WERI-Rb-1 (cell line): ENCODE measurements around the gene BSND.

Source experiments
- DNase-seq: peaks from one replicate; pipeline ENCODE4 v3.0.0-alpha.2; 2020
- H3K27ac ChIP-seq: fragments of 250-450 bp; sonication (Bioruptor Pico); 2 replicates; pipeline ENCODE4 v1.5.1; 2020; ENCODE audit warnings: mild to moderate bottlenecking, moderate library complexity
- H3K27me3 ChIP-seq: fragments of 250-450 bp; sonication (Bioruptor Pico); 2 replicates; pipeline ENCODE4 v1.5.1; 2021; ENCODE audit warnings: mild to moderate bottlenecking, low read depth, moderate library complexity; ENCODE audit not compliant: insufficient read depth, severe bottlenecking
- H3K36me3 ChIP-seq: fragments of 250-450 bp; sonication (Bioruptor Pico); 2 replicates; pipeline ENCODE4 v1.5.1; 2020; ENCODE audit warnings: mild to moderate bottlenecking, moderate library complexity
- H3K4me3 ChIP-seq: 2 replicates; pipeline ENCODE4 v1.5.1; 2011; ENCODE audit warnings: low read depth, mild to moderate bottlenecking, control low read depth, low read length
- H3K9me3 ChIP-seq: fragments of 250-450 bp; sonication (Bioruptor Pico); 2 replicates; pipeline ENCODE4 v1.5.1; 2021; ENCODE audit warnings: mild to moderate bottlenecking, moderate library complexity; ENCODE audit not compliant: severe bottlenecking
- CTCF ChIP-seq: IDR thresholded peaks from 2 replicates; pipeline ENCODE4 v1.5.1; 2011; ENCODE audit warnings: low read depth, mild to moderate bottlenecking, control low read depth, inconsistent platforms, low read length

Gene BSND

DNA sequence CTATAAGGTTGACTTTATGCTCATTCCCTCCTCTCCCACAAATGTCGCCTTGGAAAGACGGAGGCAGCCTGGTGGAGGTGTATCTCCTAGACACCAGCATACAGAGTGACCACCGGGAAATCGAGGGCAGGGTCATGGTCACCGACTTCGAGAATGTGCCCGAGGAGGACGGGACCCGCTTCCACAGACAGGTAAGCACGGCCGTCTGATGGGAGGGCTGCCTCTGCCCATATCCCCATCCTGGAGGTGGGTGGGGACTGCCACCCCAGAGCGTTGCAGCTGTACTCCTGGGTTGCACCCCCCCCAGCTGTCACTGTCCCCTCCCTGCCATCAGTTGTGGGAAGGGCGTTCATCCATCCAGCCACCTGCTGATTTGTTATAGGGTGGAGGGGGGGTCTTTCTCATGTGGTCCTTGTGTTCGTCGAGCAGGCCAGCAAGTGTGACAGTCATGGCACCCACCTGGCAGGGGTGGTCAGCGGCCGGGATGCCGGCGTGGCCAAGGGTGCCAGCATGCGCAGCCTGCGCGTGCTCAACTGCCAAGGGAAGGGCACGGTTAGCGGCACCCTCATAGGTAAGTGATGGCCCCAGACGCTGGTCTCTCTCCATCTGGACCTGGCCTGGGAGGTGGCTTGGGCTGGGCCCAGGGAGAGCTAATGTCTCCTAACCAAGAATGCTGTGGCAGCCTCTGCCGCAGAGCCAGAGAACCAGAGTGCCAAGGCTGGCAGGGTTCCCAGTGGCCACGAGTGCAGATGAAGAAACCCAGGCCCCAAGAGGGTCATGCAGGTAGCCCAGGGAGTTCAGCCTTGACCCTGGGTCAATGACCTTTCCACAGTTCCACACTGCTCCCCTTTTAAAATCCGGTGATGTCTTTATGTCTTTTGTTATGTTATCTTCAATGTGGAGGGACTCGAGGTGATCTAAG lies 53.7 kb downstream of the BSND start:
- no peak for TF ChIP-seq CTCF
- H3K36me3 ChIP-seq = no peaks in the 10 kb centered on the region
- no peak for DNase-seq
- no peaks in the 10 kb centered on the region for H3K27me3 ChIP-seq
- no peak overlapping the region for H3K27ac ChIP-seq
- H3K9me3 ChIP-seq = no peaks in the 10 kb centered on the region
- no peak overlapping the region for H3K4me3 ChIP-seq

DNA sequence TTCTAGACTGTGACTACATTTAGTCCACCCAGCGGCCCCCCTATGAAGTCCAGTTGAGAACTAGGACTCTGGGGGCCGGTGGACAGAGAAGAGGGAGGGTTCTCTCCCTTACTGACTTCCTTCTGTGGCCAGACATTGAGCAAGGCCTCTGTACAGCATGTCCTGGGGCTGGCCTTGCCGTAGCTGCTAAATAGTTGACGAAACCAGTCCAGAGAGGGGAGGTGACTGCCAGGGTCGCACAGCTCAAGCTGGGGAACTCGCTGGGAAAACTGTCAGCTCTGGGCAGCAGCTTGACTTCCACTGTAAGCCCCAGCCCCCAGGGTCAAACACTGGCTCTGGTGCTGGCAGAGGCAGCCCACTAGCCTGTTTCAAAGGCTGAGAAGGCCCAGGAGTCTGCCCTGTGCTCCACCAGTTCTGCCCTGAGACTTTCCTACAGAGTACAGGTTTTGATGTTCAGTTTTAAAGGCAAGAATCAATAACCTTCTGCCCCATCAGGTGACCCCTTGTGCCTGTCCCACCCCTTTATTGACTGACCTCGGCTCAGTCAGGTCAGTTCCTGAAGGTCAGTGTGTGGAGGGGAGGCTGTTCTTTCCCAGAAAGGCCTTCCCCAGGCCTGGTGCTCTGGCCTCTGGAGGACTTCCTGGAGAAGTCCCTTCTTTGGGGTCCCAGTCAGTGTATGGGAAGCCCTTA lies 54.7 kb downstream of the BSND start:
- H3K36me3 ChIP-seq = no peaks in the 10 kb centered on the region
- no peaks in the 10 kb centered on the region for H3K27me3 ChIP-seq
- no peak for TF ChIP-seq CTCF
- no peak overlapping the region for H3K27ac ChIP-seq
- no peak for DNase-seq
- no peak overlapping the region for H3K4me3 ChIP-seq
- H3K9me3 ChIP-seq = no peaks in the 10 kb centered on the region

GRCh38 chr1:55054396-55054795 lies 55.7 kb downstream of the BSND start:
- Histone ChIP-seq H3K9me3 (no peaks in the 10 kb centered on the region), H3K27ac (no peak overlapping the region), H3K36me3 (no peaks in the 10 kb centered on the region), H3K27me3 (no peaks in the 10 kb centered on the region), H3K4me3 (no peak overlapping the region)
- no peak for DNase-seq
- TF ChIP-seq CTCF = no peak

GRCh38 chr1:55055084-55055882 lies 56.5 kb downstream of the BSND start:
- no peak overlapping the region for H3K27ac ChIP-seq
- no peak overlapping the region for H3K4me3 ChIP-seq
- no peak for DNase-seq
- H3K27me3 ChIP-seq = no peaks in the 10 kb centered on the region
- no peaks in the 10 kb centered on the region for H3K36me3 ChIP-seq
- TF ChIP-seq CTCF = no peak
- H3K9me3 ChIP-seq = no peaks in the 10 kb centered on the region

DNA sequence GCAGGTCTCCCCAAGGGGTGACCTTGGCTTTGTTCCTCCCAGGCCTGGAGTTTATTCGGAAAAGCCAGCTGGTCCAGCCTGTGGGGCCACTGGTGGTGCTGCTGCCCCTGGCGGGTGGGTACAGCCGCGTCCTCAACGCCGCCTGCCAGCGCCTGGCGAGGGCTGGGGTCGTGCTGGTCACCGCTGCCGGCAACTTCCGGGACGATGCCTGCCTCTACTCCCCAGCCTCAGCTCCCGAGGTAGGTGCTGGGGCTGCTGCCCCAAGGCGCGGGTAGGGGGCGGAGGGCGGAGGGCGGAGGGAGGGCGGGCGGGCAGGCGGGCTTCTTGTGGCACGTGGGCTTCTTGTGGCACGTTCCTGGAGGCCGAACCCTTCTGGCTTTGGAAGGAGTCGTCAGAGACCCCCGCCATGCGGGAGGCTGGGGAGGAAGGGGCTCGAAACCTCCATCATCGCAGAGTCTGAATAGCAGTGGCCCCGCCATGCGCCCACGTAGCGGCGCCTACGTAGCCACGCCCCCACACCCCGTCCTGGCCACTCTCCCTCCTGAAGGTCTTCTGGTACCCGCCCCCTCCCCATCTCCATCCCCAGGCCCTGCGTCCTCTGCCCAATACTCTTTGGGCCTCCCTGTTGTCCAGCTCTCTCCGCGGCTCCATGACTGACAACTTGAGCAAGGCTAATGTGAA lies 57.4 kb downstream of the BSND start:
- Histone ChIP-seq H3K4me3 (no peak overlapping the region), H3K27me3 (no peaks in the 10 kb centered on the region), H3K9me3 (no peaks in the 10 kb centered on the region), H3K36me3 (no peaks in the 10 kb centered on the region), H3K27ac (no peak overlapping the region)
- no peak for DNase-seq
- TF ChIP-seq CTCF = no peak
